Type B pancreatic cell (in vitro differentiated cells): ENCODE results near the gene MARCKS. TPM values are rescaled to one million over a fixed set of nuclear protein-coding genes. Genes with fewer than 3 reads are reported as not detected.

Experiments
- DNase-seq: peaks from one replicate; pipeline ENCODE4 v3.0.0; 2021; ENCODE audit warnings: mixed read lengths; ENCODE audit not compliant: unreplicated experiment; ENCODE audit errors: extremely low spot score
- H3K27ac Mint-ChIP-seq: 2 replicates; pipeline ENCODE4 v1.8.0; 2021; ENCODE audit warnings: mild to moderate bottlenecking, mixed read lengths
- H3K27me3 Mint-ChIP-seq: 2 replicates; pipeline ENCODE4 v1.8.0; 2021; ENCODE audit warnings: mixed read lengths
- H3K36me3 Mint-ChIP-seq: 2 replicates; pipeline ENCODE4 v1.8.0; 2021; ENCODE audit warnings: mixed read lengths
- H3K4me1 Mint-ChIP-seq: one replicate; pipeline ENCODE4 v1.8.0; 2021; ENCODE audit warnings: mixed read lengths; ENCODE audit not compliant: unreplicated experiment
- H3K4me3 Mint-ChIP-seq: 2 replicates; pipeline ENCODE4 v1.8.0; 2021; ENCODE audit warnings: mild to moderate bottlenecking, mixed read lengths
- H3K9me3 Mint-ChIP-seq: 2 replicates; pipeline ENCODE4 v1.8.0; 2021; ENCODE audit warnings: mixed read lengths
- CTCF ChIP-seq: fragments of 200-600 bp; sonication (generic); conservative IDR thresholded peaks from 2 replicates; pipeline ENCODE4 v1.5.0; 2021; ENCODE audit warnings: antibody characterized with exemption, mild to moderate bottlenecking
- long read RNA-seq: library from polyadenylated mRNA; unstranded; transcript quantifications from one replicate; pipeline ENCODE4 v2.0.0, GENCODE V29; 2020
- total RNA-seq: library from RNA; stranded (reverse); gene quantifications from 2 replicates; pipeline ENCODE4 v1.2.1, GENCODE V29; 2021; ENCODE audit warnings: low replicate concordance

Gene MARCKS, protein sequence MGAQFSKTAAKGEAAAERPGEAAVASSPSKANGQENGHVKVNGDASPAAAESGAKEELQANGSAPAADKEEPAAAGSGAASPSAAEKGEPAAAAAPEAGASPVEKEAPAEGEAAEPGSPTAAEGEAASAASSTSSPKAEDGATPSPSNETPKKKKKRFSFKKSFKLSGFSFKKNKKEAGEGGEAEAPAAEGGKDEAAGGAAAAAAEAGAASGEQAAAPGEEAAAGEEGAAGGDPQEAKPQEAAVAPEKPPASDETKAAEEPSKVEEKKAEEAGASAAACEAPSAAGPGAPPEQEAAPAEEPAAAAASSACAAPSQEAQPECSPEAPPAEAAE
- 105 and 236 TPM in 2 replicates for total RNA-seq
- long read RNA-seq, partial matches to known transcripts = 0 of 20 reads
- long read RNA-seq, other reads (novel, unspliced or antisense) = 20 of 20 reads

GRCh38 chr6:113856625-113857555, at the start of gene MARCKS:
MARCKS (plus strand) TSS chr6:113857345; CDS start chr6:113857746, 401 bp downstream.
- peak; percentile 88 for DNase-seq
- no peak for TF ChIP-seq CTCF
- Mint-ChIP-seq H3K9me3 (no peaks in the 10 kb centered on the region), H3K4me3 (no peak within 1 kb of the TSS), H3K36me3 (peaks cover 13% of the 10 kb centered on the region), H3K4me1 (peaks cover 16% of the 10 kb centered on the region), H3K27me3 (peaks cover 4% of the 10 kb centered on the region), H3K27ac (no peak within 1 kb of the TSS)

DNA sequence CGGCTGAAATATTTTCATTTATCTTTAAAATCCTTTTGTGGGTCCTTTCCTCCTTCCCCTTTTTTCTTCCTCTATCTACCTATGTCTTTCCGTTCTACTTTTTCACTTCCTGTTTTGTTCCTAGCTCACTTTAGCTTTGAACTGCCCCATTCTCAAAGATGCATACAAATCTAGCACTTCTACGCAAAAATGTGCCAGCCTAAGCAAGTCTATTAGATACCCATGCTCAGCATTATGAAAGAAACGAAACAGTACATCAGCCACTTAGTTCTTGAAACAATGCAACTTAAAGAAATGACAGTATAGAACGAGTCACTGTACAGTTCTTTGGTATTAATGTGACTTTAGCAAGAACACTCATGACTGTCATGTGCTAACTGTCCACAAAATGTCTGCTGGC, 47.3 kb upstream of the MARCKS start:
- no peaks in the 10 kb centered on the region for H3K27me3 Mint-ChIP-seq
- H3K36me3 Mint-ChIP-seq = no peaks in the 10 kb centered on the region
- no peak overlapping the region for H3K27ac Mint-ChIP-seq
- H3K4me1 Mint-ChIP-seq = peaks cover 9% of the 10 kb centered on the region
- peaks cover 4% of the 10 kb centered on the region for H3K9me3 Mint-ChIP-seq
- H3K4me3 Mint-ChIP-seq = no peak overlapping the region
- TF ChIP-seq CTCF = no peak
- no peak for DNase-seq

DNA sequence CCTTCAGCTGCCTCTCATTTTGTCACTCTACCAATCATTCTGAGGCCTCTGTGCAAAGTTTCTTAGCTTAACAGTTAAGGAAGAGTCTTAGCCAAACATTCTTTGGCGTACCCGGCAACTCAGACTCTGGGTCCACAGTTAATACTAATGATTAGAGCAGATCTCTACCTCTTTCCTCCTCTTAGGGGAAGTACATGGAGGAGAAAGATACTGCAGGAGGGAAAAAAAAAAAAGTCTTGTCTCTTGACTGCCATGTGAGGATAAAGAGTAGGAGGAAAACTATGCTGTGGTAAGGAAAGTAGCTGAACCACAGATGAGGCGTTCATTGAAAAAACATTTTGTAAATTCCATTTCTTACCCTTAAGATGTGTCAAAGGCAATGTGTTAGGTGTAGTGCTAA, 44.0 kb upstream of the MARCKS start:
- no peak overlapping the region for H3K27ac Mint-ChIP-seq
- H3K9me3 Mint-ChIP-seq = peaks cover 4% of the 10 kb centered on the region
- DNase-seq = no peak
- H3K36me3 Mint-ChIP-seq = no peaks in the 10 kb centered on the region
- no peak for TF ChIP-seq CTCF
- H3K27me3 Mint-ChIP-seq = no peaks in the 10 kb centered on the region
- H3K4me3 Mint-ChIP-seq = no peak overlapping the region
- peaks cover under 1% of the 10 kb centered on the region for H3K4me1 Mint-ChIP-seq

DNA sequence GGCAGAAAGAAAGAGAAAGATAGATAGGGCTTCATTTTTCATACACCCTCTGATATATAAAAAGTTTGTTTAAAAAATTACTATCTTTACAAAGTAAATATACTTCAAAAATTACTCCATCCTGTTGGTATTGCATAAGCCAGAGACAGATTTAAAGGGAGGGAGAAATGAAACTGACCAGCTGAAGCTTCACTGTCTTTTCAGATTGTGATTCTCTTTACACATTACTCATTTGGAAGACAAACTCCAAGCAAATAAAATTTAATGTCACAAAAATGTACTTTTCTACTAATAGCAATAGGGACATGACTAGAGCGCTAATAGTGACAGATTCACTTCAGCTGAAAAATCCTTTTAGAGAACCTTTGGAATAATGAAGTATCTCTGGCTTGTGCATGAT, 38.6 kb upstream of the MARCKS start:
- no peak overlapping the region for H3K4me3 Mint-ChIP-seq
- no peaks in the 10 kb centered on the region for H3K27me3 Mint-ChIP-seq
- H3K4me1 Mint-ChIP-seq = peaks cover 7% of the 10 kb centered on the region
- H3K36me3 Mint-ChIP-seq = no peaks in the 10 kb centered on the region
- H3K9me3 Mint-ChIP-seq = peaks cover 4% of the 10 kb centered on the region
- TF ChIP-seq CTCF = no peak
- H3K27ac Mint-ChIP-seq = no peak overlapping the region
- DNase-seq = no peak

DNA sequence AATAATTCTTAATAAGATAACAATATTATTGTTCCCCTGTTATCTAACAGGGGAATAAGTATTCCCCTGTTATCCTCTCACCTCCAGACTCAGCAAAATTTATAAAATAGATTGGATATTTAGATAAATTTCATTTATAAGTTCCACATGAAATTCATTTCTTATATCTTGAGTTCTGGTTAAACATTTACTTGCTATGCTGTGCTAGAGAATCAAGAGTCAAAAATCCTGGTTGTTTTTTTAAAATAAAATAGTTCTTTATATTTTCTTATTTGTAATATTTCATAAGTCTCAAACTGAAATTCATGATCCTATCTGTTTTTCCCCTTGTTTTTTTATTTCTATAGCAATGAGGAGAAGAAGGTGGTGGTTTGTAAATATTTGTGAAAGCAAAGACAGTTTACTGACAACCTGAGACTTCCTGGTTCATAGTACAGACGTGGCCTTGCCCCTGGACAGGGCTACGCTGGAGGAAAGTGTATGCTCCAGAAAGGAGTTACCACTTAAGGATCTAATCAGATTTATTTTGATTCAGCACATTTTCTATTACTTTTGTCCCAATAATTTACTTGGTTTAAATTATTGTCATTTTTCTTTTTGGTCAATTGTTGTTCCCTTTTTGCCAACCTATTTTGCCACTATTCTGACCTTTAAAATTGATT, 37.8 kb upstream of the MARCKS start:
- peaks cover 4% of the 10 kb centered on the region for H3K9me3 Mint-ChIP-seq
- TF ChIP-seq CTCF = no peak
- no peaks in the 10 kb centered on the region for H3K36me3 Mint-ChIP-seq
- no peak overlapping the region for H3K27ac Mint-ChIP-seq
- H3K4me3 Mint-ChIP-seq = no peak overlapping the region
- no peak for DNase-seq
- H3K27me3 Mint-ChIP-seq = no peaks in the 10 kb centered on the region
- H3K4me1 Mint-ChIP-seq = peaks cover 10% of the 10 kb centered on the region
